PFSK-1 (cell line): Measurements from ENCODE around the gene RASSF7.

Experiments
- FOXP2 ChIP-seq: optimal IDR thresholded peaks from 2 replicates; pipeline ENCODE3; 2011; ENCODE audit warnings: borderline replicate concordance, control low read depth, inconsistent platforms; ENCODE audit not compliant: insufficient read depth; ENCODE audit errors: extremely low read length, extremely low read depth
- POLR2AphosphoS5 ChIP-seq: IDR thresholded peaks from 2 replicates; pipeline ENCODE4 v1.6.1; 2012; ENCODE audit warnings: low read depth, mild to moderate bottlenecking, control low read depth, low read length, moderate library complexity
- SIN3A ChIP-seq: IDR thresholded peaks from 2 replicates; pipeline ENCODE4 v1.6.1; 2012; ENCODE audit warnings: mild to moderate bottlenecking, low read length, moderate library complexity, borderline replicate concordance; ENCODE audit not compliant: insufficient read depth
- TAF1 ChIP-seq: IDR thresholded peaks from 2 replicates; pipeline ENCODE4 v1.6.1; 2012; ENCODE audit warnings: low read length, control low read depth, borderline replicate concordance; ENCODE audit not compliant: insufficient read depth

DNA sequence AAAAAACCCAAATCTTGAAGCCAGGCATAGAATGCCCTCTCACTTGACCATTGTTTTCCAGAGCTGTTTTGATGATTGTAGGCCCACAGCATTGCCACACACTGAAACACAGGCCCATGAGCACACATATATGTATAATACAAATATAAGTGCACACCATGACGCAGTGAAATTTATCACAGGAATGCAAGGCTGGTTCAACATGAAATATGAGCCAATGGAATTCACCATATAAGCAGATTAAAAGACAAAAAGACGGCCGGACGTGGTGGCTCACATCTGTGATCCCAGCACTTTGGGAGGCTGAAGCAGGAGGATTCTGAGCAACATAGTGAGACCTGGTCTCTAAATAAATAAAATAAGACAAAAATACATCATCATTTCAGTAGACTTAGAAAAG, 44.4 kb upstream of the RASSF7 start:
- TF ChIP-seq SIN3A (no peak), POLR2AphosphoS5 (no peak), FOXP2 (no peak), TAF1 (no peak)
